Measurements from ENCODE around the gene PCED1B.
A peak's percentile ranks its signal among the peaks of the same experiment; 100 is the strongest.
"Not testable (repeated sequence)": the region's sequence is repeated elsewhere in the genome, so short reads cannot be mapped to it uniquely, and the experiment has no call there.

The PCED1B gene

DNA sequence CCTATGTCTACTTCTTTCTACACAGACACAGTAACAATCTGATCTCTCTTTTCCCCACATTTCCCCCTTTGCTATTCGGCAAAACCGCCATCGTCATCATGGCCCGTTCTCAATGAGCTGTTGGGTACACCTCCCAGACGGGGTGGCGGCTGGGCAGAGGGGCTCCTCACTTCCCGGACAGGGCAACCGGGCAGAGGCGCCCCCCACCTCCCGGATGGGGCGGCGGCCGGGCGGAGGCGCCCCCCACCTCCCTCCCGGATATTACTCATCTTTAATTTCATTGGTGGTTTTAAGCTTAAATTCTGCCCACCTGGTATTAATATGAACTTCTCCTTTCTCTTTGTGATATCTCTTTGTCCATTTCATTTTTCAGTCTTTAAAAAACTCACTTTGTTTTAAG lies 90.9 kb downstream of the PCED1B start:
- not testable (repeated sequence) for DNase-seq

DNA sequence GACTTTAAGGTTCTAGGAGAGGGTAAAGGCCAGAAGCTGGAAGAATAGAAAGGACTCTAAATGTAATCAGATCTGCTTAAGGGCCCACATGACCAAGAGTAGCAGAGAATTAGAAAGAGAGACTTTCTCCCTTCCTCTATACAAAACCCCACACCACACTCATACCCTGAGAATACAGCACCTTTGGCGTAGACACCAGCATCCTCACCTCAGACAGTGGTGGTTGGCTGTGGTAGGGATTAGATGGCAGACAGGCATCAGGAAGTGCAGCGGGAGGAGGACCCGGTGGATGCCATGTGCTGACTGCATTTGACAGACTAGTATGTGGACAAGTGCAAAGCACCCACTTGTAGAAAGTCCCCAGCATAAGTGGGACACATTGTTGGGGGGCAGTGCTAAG lies 98.6 kb downstream of the PCED1B start:
- DNase-seq, result no peak

DNA sequence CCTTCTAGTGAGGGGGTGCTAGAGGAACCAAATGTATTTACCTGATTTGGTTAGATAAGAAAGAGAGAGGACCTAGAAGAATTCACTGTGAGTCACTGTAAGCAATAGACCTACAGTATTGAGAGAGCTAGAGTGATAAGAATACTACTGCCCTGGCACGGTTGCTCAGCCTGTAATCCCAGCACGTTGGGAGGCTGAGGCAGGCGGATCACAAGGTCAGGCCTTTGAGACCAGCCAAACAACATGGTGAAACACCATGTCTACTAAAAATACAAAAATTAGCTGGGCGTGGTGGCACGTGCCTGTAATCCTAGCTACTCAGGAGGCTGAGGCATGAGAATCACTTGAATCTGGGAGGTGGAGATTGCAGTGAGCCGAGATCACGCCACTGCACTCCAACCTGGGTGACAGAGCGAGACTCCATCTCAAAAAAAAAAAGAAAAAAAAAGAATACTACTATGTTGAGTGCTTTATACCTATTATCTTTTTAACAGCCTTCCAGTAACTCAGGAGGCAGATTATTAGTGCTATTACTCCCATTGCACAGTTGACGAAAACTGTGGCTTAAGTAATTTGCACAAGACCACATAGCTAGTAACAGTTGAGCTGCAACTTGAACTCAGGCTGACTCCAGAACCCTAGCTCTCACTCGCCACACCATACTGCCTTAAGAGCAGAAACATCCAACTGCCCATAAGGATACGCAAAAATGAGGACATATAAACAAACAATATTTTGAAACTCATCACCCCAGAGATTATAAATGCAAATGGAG lies 102.9 kb downstream of the PCED1B start:
- DNase-seq, result not testable (repeated sequence)

DNA sequence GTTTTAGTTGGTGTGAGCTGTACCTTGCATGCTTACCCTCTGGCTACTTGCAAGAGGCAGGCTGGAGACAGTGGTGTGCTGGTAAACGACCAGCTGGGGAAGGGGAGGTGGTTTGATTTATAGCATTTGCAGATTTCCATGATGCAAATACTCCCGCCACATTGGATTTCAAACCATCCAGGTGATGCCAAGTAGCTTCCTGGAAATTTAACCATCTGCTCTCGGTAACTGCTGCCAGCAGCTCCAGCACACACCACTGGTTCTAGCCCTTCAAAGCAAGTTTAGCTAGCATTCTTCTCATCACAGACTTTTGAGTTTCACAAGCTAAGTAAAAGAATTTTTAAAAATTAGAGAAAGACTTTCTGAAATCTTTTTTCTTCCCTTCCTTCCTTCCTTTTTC lies 104.8 kb downstream of the PCED1B start:
- no peak for DNase-seq

- DNase-seq, result no peak
Observed at GRCh38 chr12:47184813-47185212, 105.4 kb downstream of the PCED1B start.

GRCh38 chr12:47186246-47186645 lies 106.8 kb downstream of the PCED1B start:
- no peak for DNase-seq

DNA sequence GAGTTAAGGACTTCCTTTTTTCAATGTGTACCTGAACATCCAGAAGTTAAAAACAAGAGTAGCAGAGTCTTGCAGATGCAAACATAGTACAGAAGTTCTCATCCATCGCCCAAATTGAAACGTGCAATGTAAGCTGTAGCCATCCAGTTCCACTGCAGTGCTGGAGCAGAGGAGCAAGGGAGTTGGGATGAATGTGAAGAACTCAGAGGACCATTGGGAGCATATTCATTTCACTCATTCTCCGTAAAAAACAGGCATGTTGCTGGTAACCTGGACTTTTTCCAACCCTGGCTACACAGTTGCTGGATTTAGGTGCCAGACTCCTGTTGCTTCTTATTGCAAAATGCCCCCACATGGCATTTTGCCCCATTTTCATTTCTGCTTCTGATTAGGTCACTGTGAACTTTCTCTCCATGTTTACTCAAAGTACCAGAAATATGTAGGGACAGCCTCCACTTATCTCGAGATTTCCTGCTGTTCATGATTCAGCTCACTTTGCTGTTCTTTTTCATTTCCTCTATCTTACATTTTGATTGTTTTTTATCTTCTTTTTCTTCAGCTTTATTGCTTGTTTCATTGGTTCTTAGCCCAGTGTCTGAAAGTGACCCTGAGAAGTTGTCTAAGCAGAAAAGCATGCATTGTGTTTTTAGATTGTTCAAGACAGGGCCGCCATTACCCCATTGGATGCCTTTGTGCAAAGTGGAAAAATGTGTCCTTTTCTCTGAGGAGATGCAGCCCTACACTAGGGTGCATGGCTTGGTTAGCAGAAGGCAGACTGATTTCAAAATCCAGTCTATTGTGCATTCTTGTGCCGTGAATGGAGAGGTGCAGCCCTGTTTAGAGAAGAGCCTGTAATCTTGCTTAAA lies 109.4 kb downstream of the PCED1B start:
- DNase-seq, result no peak

- no peak for DNase-seq
Observed at GRCh38 chr12:47189728-47190127, 110.3 kb downstream of the PCED1B start.

DNA sequence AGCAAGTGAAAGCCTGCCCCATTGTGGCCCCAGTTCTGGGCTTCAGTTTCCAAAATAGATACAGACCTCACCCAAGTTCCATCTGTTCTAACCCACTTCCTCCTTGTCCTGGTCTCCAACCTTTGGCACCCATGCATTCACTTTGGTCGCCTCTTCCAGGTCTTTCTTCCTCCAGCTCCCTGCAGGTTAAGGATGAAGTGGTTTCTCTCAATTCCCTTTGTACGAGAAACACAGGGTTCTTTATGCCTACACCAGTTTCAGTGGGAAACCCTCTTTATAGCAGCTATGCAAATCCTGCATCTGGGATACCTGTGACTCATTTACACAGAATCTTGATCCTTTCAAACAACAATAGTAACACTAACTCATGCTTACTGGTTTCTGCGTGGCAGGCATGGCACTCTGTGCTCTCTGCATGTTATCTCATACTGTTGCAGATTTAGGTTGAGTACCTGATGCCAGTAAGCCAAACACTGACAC lies 110.9 kb downstream of the PCED1B start:
- DNase-seq, result no peak

DNA sequence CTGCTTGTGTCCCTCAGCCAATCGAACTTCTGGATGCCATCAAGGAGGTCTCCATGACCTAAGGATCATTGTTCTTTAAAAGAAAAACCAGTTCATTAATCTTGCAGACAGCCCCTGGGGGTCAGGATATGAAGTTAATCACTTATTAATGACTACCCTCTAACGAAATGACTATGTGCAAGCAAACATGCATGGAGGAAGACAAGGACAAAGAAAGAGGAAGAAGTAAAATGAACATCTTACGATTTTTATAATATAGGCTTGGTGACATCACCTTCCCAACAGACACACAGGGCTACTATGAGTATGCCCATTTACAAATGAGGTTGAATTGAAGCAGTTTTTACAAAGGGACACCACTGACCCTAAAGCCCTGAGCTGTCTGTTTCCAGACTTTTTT lies 111.5 kb downstream of the PCED1B start:
- no peak for DNase-seq

DNA sequence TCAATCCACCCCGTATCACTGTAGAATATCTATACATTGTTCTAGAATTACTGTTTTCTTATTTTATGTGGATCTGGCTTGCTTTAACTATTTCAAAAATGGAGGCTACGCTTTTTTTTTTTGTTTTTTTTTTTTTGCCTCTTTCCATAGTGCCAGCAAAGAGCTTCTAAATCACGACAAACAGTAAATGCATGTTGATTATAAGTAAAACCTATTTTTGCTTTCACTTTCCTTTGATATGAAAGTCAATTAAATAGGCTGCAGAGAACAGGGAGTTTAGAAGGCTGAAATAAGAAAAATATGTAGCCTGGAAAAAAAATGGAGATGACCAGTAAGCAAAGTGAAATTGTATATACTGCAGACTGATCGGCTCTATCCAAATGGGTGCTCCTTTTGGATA lies 112.6 kb downstream of the PCED1B start:
- DNase-seq, result peak in 1 of 5 experiments; percentile 60

- DNase-seq, result peak in 1 of 5 experiments; percentile 68
Observed at GRCh38 chr12:47193066-47193465, 113.6 kb downstream of the PCED1B start.

DNA sequence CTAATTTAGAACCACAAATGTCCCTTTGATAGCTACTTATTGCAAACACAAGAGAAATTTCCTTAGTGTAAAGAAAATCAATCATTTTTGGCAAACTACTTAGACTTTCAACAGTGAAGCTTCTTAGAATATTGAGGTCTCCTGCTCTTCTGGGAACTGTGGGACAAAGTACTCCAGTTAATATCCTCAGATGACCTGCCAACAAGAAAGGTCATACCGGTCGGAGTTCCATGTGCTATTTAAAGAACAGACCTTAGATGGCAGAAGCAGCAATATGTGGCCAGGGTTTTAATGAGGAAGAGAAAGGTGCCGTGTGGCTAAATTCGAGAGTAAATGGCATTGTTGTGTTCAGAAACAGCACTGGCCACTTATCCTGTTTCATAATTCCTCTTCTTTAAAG lies 115.1 kb downstream of the PCED1B start:
- DNase-seq, result no peak

GRCh38 chr12:47200446-47200845 lies 121.0 kb downstream of the PCED1B start:
- no peak for DNase-seq

GRCh38 chr12:47201190-47201589 lies 121.8 kb downstream of the PCED1B start:
- DNase-seq, result not testable (repeated sequence)

DNA sequence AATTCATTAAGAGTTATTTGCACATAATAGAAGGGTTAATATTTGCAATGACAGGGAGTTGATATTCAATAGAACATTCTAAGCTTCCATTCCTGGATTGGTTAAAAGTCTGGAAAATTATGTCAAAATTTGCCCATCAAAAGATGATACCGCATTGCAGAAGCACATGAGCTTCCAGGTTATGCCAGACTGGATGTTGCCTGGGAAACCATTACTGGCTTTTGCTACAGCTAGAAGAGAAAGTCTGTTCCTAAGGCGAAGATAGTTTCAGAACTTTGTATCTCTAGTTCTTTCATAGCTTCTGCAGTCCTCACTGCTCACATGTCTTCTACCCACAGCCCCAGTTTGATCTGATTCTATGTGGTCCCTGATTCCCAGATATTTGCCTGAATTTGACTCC lies 122.8 kb downstream of the PCED1B start:
- no peak for DNase-seq

DNA sequence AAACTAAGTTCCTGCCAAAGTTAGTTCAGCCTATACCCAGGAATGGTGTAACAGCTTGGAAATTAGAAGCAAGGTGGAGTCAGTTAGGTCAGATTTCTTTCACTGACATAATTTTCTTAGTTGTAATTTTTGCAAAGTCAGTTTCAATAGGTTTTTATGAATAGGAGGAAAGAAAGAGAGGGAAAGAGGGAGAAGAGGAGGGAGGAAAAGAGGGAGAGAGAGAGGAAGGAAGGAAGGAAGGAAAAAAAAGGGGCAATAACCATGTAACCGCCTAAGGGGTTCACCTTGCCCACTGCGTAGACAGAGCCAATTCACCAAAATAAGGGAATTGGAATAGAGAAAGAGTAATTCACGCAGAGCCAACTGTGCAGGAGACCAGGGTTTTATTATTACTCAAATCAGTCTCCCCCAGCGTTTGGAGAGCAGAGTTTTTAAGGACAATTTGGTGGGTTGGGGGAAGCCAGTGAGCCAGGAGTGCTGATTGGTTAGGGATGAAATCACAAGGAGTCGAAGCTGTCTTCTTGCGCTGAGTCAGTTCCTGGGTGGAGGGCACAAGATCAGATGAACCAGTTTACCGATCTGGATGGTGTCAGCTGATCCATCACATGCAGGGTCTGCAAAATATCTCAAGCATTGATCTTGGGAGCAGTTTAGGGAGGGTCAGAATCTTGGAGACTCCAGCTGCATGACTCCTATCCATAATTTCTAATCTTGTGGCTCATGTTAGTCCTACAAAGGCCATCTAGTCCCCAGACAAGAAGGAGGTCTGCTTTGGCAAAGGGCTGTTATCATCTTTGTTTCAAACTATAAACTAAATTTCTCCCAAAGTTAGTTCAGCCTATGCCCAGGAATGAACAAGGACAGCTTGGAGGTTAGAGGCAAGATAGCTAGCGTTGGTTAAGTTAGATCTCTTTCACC lies 126.4 kb downstream of the PCED1B start:
- DNase-seq, result peak in 1 of 5 experiments; percentile 61

GRCh38 chr12:47206450-47207339 lies 127.3 kb downstream of the PCED1B start:
- peak in 1 of 5 experiments; percentile 59 for DNase-seq

DNA sequence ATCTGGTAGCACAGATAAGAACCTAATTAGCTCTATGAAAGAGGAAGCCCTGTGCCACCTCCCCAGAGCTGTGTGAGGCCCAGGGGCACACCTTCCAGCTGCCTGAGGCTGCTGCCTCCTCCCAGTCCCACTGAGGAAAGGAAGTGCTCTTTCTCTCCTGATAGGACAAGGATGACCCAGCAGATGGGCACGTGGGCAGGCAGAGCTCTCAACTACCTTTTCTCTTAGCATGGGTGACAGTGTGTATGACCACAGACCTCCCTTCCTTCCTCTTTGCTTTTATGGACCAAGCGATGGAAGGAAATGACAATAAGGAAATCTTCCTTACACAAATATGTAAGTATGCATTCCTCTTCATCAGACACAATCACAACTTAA lies 127.9 kb downstream of the PCED1B start:
- peak in 3 of 5 experiments; percentile 38 to 86 (median 63) for DNase-seq

- DNase-seq, result peak in 1 of 5 experiments; percentile 84
Observed at GRCh38 chr12:47207829-47208248, 128.4 kb downstream of the PCED1B start.

DNA sequence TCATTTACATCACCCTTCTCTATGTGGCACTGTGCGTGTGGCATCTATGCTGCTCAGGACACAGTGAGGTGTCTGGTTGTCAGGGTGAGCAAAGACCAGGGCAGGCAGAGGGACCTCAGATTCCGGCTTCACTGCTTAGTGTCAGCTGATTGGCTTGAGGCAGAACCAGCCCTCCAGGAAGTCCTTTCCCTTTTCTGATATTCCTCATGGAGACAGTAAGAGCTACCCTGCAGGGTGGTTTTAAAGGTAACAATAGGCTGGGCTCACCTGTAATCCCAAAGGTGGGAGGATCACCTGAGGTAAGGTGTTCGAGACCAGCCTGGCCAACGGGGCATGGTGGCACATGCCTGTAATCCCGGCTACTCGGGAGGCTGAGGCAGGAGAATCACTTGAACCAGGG lies 129.6 kb downstream of the PCED1B start:
- no peak for DNase-seq

- DNase-seq, result no peak
Observed at GRCh38 chr12:47210776-47211175, 131.4 kb downstream of the PCED1B start.

All from T-helper 2 cell (primary cell).